Neural crest cell (in vitro differentiated cells): Measurements from ENCODE around the gene KRTAP10-9. TPM values are rescaled to one million over a fixed set of nuclear protein-coding genes. Genes with fewer than 3 reads are reported as not detected.
"Not testable (repeated sequence)": the region's sequence is repeated elsewhere in the genome, so short reads cannot be mapped to it uniquely, and the experiment has no call there.

ENCODE experiments used
- DNase-seq: peaks from one replicate; pipeline ENCODE4 v3.0.0; 2021; ENCODE audit warnings: low read depth, mixed read lengths, low spot score
- H3K27ac Mint-ChIP-seq: one replicate; pipeline ENCODE4 v1.8.0; 2021; ENCODE audit warnings: mild to moderate bottlenecking, mixed read lengths; ENCODE audit not compliant: unreplicated experiment
- H3K27me3 Mint-ChIP-seq: 2 replicates; pipeline ENCODE4 v1.8.0; 2021; ENCODE audit warnings: low read depth, mild to moderate bottlenecking, mixed read lengths
- H3K36me3 Mint-ChIP-seq: 2 replicates; pipeline ENCODE4 v1.8.0; 2021; ENCODE audit warnings: low read depth, mild to moderate bottlenecking, mixed read lengths
- H3K4me1 Mint-ChIP-seq: 2 replicates; pipeline ENCODE4 v1.8.0; 2021; ENCODE audit warnings: mixed read lengths
- H3K4me3 Mint-ChIP-seq: one replicate; pipeline ENCODE4 v1.8.0; 2021; ENCODE audit warnings: mild to moderate bottlenecking, mixed read lengths
- H3K9me3 Mint-ChIP-seq: 2 replicates; pipeline ENCODE4 v1.8.0; 2021; ENCODE audit warnings: mixed read lengths
- CTCF ChIP-seq: fragments of 200-600 bp; sonication (generic); conservative IDR thresholded peaks from 2 replicates; pipeline ENCODE4 v1.5.0; 2021; ENCODE audit warnings: antibody characterized with exemption, mild to moderate bottlenecking
- total RNA-seq: library from RNA; stranded (reverse); gene quantifications from 2 replicates; pipeline ENCODE4 v1.2.1, GENCODE V29; 2021

Gene KRTAP10-9
- total RNA-seq, 1 donor from 2014 or later = not detected

- peaks cover 10% of the 10 kb centered on the region for H3K4me1 Mint-ChIP-seq
- H3K4me3 Mint-ChIP-seq = no peak overlapping the region
- no peak overlapping the region for H3K27ac Mint-ChIP-seq
- H3K9me3 Mint-ChIP-seq = peaks cover 24% of the 10 kb centered on the region
- DNase-seq = no peak
- peaks cover 7% of the 10 kb centered on the region for H3K27me3 Mint-ChIP-seq
- no peak for TF ChIP-seq CTCF
- H3K36me3 Mint-ChIP-seq = peaks cover 3% of the 10 kb centered on the region
Measured at GRCh38 chr21:44639331-44639655, 12.4 kb downstream of the KRTAP10-9 start.

- DNase-seq = no peak
- H3K4me1 Mint-ChIP-seq = peaks cover 10% of the 10 kb centered on the region
- no peak overlapping the region for H3K4me3 Mint-ChIP-seq
- no peak for TF ChIP-seq CTCF
- peaks cover 5% of the 10 kb centered on the region for H3K36me3 Mint-ChIP-seq
- no peak overlapping the region for H3K27ac Mint-ChIP-seq
- H3K9me3 Mint-ChIP-seq = peaks cover 31% of the 10 kb centered on the region
- peaks cover 4% of the 10 kb centered on the region for H3K27me3 Mint-ChIP-seq
Measured at GRCh38 chr21:44640761-44641160, 13.9 kb downstream of the KRTAP10-9 start.

GRCh38 chr21:44643741-44644310 lies 16.9 kb downstream of the KRTAP10-9 start:
- DNase-seq = no peak
- H3K4me1 Mint-ChIP-seq = no peaks in the 10 kb centered on the region
- no peak overlapping the region for H3K4me3 Mint-ChIP-seq
- H3K27ac Mint-ChIP-seq = no peak overlapping the region
- H3K9me3 Mint-ChIP-seq = peaks cover 31% of the 10 kb centered on the region
- peaks cover 5% of the 10 kb centered on the region for H3K36me3 Mint-ChIP-seq
- peaks cover 10% of the 10 kb centered on the region for H3K27me3 Mint-ChIP-seq
- TF ChIP-seq CTCF = no peak

- no peak overlapping the region for H3K27ac Mint-ChIP-seq
- H3K27me3 Mint-ChIP-seq = peaks cover 10% of the 10 kb centered on the region
- no peak for TF ChIP-seq CTCF
- peaks cover 31% of the 10 kb centered on the region for H3K9me3 Mint-ChIP-seq
- peaks cover 5% of the 10 kb centered on the region for H3K36me3 Mint-ChIP-seq
- H3K4me1 Mint-ChIP-seq = no peaks in the 10 kb centered on the region
- no peak overlapping the region for H3K4me3 Mint-ChIP-seq
- no peak for DNase-seq
Measured at GRCh38 chr21:44644878-44645277, 18.0 kb downstream of the KRTAP10-9 start.

GRCh38 chr21:44646366-44647221 lies 19.7 kb downstream of the KRTAP10-9 start, which contains the start of gene KRTAP10-11:
TSS of gene KRTAP10-11 (plus strand) at chr21:44646414. CDS start at chr21:44646459, 45 bp downstream.
- H3K4me3 Mint-ChIP-seq, DNase-seq, H3K4me1 Mint-ChIP-seq, H3K27me3 Mint-ChIP-seq, H3K36me3 Mint-ChIP-seq: not testable (repeated sequence)
- Mint-ChIP-seq H3K9me3 (peaks cover 19% of the 10 kb centered on the region), H3K27ac (peak within 1 kb of the TSS; percentile 81)

- no peak for DNase-seq
- peaks cover 16% of the 10 kb centered on the region for H3K9me3 Mint-ChIP-seq
- peaks cover 6% of the 10 kb centered on the region for H3K27me3 Mint-ChIP-seq
- H3K4me1 Mint-ChIP-seq = no peaks in the 10 kb centered on the region
- no peak overlapping the region for H3K4me3 Mint-ChIP-seq
- H3K27ac Mint-ChIP-seq = peak overlapping the region; percentile 81
- peaks cover 4% of the 10 kb centered on the region for H3K36me3 Mint-ChIP-seq
- no peak for TF ChIP-seq CTCF
Measured at GRCh38 chr21:44647222-44647552, 20.3 kb downstream of the KRTAP10-9 start.
